SU-DHL-6 (cell line): Measurements from ENCODE around the gene GSG1.

ENCODE experiments used
- CTCF ChIP-seq: fragments of 200-600 bp; sonication (generic); IDR thresholded peaks from one replicate; pipeline ENCODE4 v1.5.1; 2017; ENCODE audit warnings: antibody characterized with exemption, mild to moderate bottlenecking, low read length, moderate library complexity; ENCODE audit not compliant: insufficient read depth, poor library complexity, severe bottlenecking
- EZH2phosphoT487 ChIP-seq: fragments of 200-600 bp; sonication (generic), shearing (Covaris generic); conservative IDR thresholded peaks from 2 replicates; pipeline ENCODE4 v1.6.1; 2018; ENCODE audit warnings: mild to moderate bottlenecking, antibody characterized with exemption, low read length, moderate library complexity, mixed read lengths

GRCh38 chr12:13146336-13146938 is 43.0 kb upstream of the GSG1 start:
- TF ChIP-seq CTCF (no peak), EZH2phosphoT487 (no peak)
